Keratinocyte (primary cell): ENCODE measurements around the gene KRT71. TPM values are rescaled to one million over a fixed set of nuclear protein-coding genes. Genes with fewer than 3 reads are reported as not detected.

Experiments used
- DNase-seq: peaks from one replicate; pipeline ENCODE4 v3.0.0-alpha.2; 2011; ENCODE audit warnings: low read depth, missing footprints, low spot score
- FAIRE-seq: peaks from 2 replicates; lab custom pipeline; 2011; peaks lifted over from hg19 to GRCh38; lab: Jason Lieb, UNC
- H2AFZ ChIP-seq: 2 replicates; pipeline ENCODE4 v1.6.0; 2012; ENCODE audit warnings: low read length, control low read depth, inconsistent platforms; ENCODE audit not compliant: control insufficient read depth
- H3K27ac ChIP-seq: 2 replicates; pipeline ENCODE4 v1.5.1; 2011; ENCODE audit warnings: low read length; ENCODE audit not compliant: control insufficient read depth, insufficient read depth
- H3K27me3 ChIP-seq: 3 replicates; pipeline ENCODE4 v1.6.0; 2011; ENCODE audit warnings: low read length; ENCODE audit not compliant: control insufficient read depth, insufficient read depth; ENCODE audit errors: extremely low read depth
- H3K36me3 ChIP-seq, 2 experiments: 2 replicates in 1 of 2; 3 replicates in 1 of 2; pipeline ENCODE4 v1.5.1; 2011; ENCODE audit warnings: low read length in 2 of 2, mild to moderate bottlenecking in 1 of 2; ENCODE audit not compliant: control insufficient read depth in 2 of 2, insufficient read depth in 2 of 2; ENCODE audit errors: extremely low read depth in 1 of 2
- H3K4me1 ChIP-seq: 3 replicates; pipeline ENCODE4 v1.5.1; 2011; ENCODE audit warnings: low read length; ENCODE audit not compliant: control insufficient read depth, insufficient read depth; ENCODE audit errors: extremely low read depth
- H3K4me2 ChIP-seq: 3 replicates; pipeline ENCODE4 v1.6.0; 2011; ENCODE audit warnings: low read depth, low read length; ENCODE audit not compliant: control insufficient read depth, insufficient read depth; ENCODE audit errors: extremely low read depth
- H3K4me3 ChIP-seq, 3 experiments: fragments of 200-600 bp in 1 of 3; sonication (generic) in 1 of 3; 2 replicates in 2 of 3; 3 replicates in 1 of 3; pipeline ENCODE4 v1.5.1; 2011 to 2016; ENCODE audit warnings: low read length in 3 of 3, mild to moderate bottlenecking in 3 of 3, control low read depth in 2 of 3, inconsistent platforms in 1 of 3, low read depth in 1 of 3, mixed read lengths in 1 of 3, mixed run types in 1 of 3, moderate library complexity in 1 of 3; ENCODE audit not compliant: control insufficient read depth in 2 of 3, insufficient read depth in 2 of 3; ENCODE audit errors: extremely low read depth in 1 of 3
- H3K79me2 ChIP-seq: 2 replicates; pipeline ENCODE4 v1.6.0; 2012; ENCODE audit warnings: low read length; ENCODE audit not compliant: control insufficient read depth, insufficient read depth
- H3K9ac ChIP-seq: 3 replicates; pipeline ENCODE4 v1.6.0; 2011; ENCODE audit warnings: low read length; ENCODE audit not compliant: control insufficient read depth, insufficient read depth; ENCODE audit errors: extremely low read depth
- H3K9me1 ChIP-seq: 3 replicates; pipeline ENCODE4 v1.6.0; 2011; ENCODE audit warnings: low read length; ENCODE audit not compliant: control insufficient read depth, insufficient read depth; ENCODE audit errors: extremely low read depth
- H3K9me3 ChIP-seq: 2 replicates; pipeline ENCODE4 v1.5.1; 2012; ENCODE audit warnings: low read depth, low read length; ENCODE audit not compliant: control insufficient read depth
- H4K20me1 ChIP-seq: 3 replicates; pipeline ENCODE4 v1.6.0; 2011; ENCODE audit warnings: low read length; ENCODE audit not compliant: control insufficient read depth, insufficient read depth; ENCODE audit errors: extremely low read depth
- CTCF ChIP-seq, 3 experiments: IDR thresholded peaks in 1 of 3; conservative IDR thresholded peaks in 1 of 3; optimal IDR thresholded peaks in 1 of 3; 2 replicates in 2 of 3; 3 replicates in 1 of 3; pipeline versions ENCODE3 to v1.5.1; 2011; ENCODE audit warnings: low read length in 3 of 3, mild to moderate bottlenecking in 3 of 3, moderate library complexity in 2 of 3, control low read depth in 1 of 3, inconsistent platforms in 1 of 3; ENCODE audit not compliant: insufficient read depth in 2 of 3; ENCODE audit errors: extremely low read depth in 1 of 3
- EZH2 ChIP-seq: IDR thresholded peaks from one replicate; pipeline ENCODE4 v1.6.1; 2012; ENCODE audit warnings: inconsistent platforms, mild to moderate bottlenecking, low read length, moderate library complexity
- dilution Hi-C: fragments of 300-500 bp; cut with MboI; formaldehyde crosslinking; loops from one replicate; pipeline ENCODE4 v1.7.0; 2020; ENCODE audit warnings: low sequenced_read_pairs; ENCODE audit not compliant: extremely low pct_ligation_motif_present
- polyA plus RNA-seq, 5 experiments: library from polyadenylated mRNA; depleted of rRNA in 3 of 5; stranded (reverse) in 3 of 5; stranded (forward) in 1 of 5; unstranded in 1 of 5; fragments of >200 nt; gene quantifications; 1 replicate in 1 of 5; 2 replicates in 3 of 5; 3 replicates in 1 of 5; pipeline versions ENCODE4 v1.2.1 to v1.2.3, GENCODE V29; 2011 to 2012; ENCODE audit warnings: missing spikeins in 2 of 5, low read depth in 1 of 5, low replicate concordance in 1 of 5

Gene KRT71
- polyA plus RNA-seq, 1 donor (not counting 4 experiments of a cell fraction or from before 2014, with no cell fraction given): not detected

- TF ChIP-seq EZH2 (no peak), CTCF (optimal IDR thresholded peaks at IDR 0.05 in 1 of 3, IDR thresholded peaks at IDR 0.05 in 1 of 3, conservative IDR thresholded peaks at IDR 0.05 in 1 of 3; ENCODE audit: extremely low read depth in 1 of 3, insufficient read depth in 2 of 3, low read length in 3 of 3) (no peak)
- Histone ChIP-seq H3K79me2 (no peaks in the 10 kb centered on the region), H3K4me1 (peaks cover 22% of the 10 kb centered on the region), H3K4me2 (no peak overlapping the region), H3K9ac (no peak overlapping the region), H3K4me3 (no peak overlapping the region), H3K36me3 (no peaks in the 10 kb centered on the region), H3K27ac (no peak overlapping the region), H3K9me1 (no peaks in the 10 kb centered on the region), H3K9me3 (no peaks in the 10 kb centered on the region), H4K20me1 (no peaks in the 10 kb centered on the region), H3K27me3 (no peaks in the 10 kb centered on the region), H2AFZ (no peak overlapping the region)
- dilution Hi-C loops: no loop called here
- no peak for FAIRE-seq
- DNase-seq: no peak
Observed at GRCh38 chr12:52575256-52575655, 22.3 kb upstream of the KRT71 start.

- no peak for DNase-seq
- Histone ChIP-seq H3K27ac (no peak within 1 kb of the TSS), H3K4me1 (peaks cover 7% of the 10 kb centered on the region), H3K27me3 (no peaks in the 10 kb centered on the region), H3K9me3 (no peaks in the 10 kb centered on the region), H2AFZ (no peak within 1 kb of the TSS), H3K9me1 (no peaks in the 10 kb centered on the region), H3K9ac (no peak within 1 kb of the TSS), H3K79me2 (no peaks in the 10 kb centered on the region), H3K36me3 (no peaks in the 10 kb centered on the region), H3K4me3 (no peak within 1 kb of the TSS), H3K4me2 (no peak within 1 kb of the TSS), H4K20me1 (no peaks in the 10 kb centered on the region)
- no peak for TF ChIP-seq CTCF (optimal IDR thresholded peaks at IDR 0.05 in 1 of 3, IDR thresholded peaks at IDR 0.05 in 1 of 3, conservative IDR thresholded peaks at IDR 0.05 in 1 of 3; ENCODE audit: extremely low read depth in 1 of 3, insufficient read depth in 2 of 3, low read length in 3 of 3)
- no peak for TF ChIP-seq EZH2
- FAIRE-seq: no peak
- dilution Hi-C loops: no loop called here
Observed at GRCh38 chr12:52573743-52574142, 20.8 kb upstream of the KRT71 start, which contains the start of gene KRT74. Gene KRT74 (minus strand): TSS chr12:52573843. CDS start chr12:52573777, 66 bp downstream.
